A549 (cell line): ENCODE results near the gene RHOBTB1.

Experiments used
- EP300 ChIP-seq, 2 experiments: fragments of >200 bp; sonication (Bioruptor Twin); formaldehyde crosslinking; IDR thresholded peaks; 2 replicates in 1 of 2; 3 replicates in 1 of 2; pipeline ENCODE4 v1.6.1; 2016 to 2017
- TP53 ChIP-seq: fragments of 250-450 bp; sonication (Bioruptor Pico); IDR thresholded peaks from 2 replicates; pipeline ENCODE4 v1.5.0; 2021; ENCODE audit warnings: mild to moderate bottlenecking, moderate library complexity
- TF ChIP-seq, protein P1 (sequence below): fragments of >200 bp; sonication (Bioruptor Twin); formaldehyde crosslinking; IDR thresholded peaks from 3 replicates; pipeline ENCODE4 v1.5.1; 2016

DNA sequence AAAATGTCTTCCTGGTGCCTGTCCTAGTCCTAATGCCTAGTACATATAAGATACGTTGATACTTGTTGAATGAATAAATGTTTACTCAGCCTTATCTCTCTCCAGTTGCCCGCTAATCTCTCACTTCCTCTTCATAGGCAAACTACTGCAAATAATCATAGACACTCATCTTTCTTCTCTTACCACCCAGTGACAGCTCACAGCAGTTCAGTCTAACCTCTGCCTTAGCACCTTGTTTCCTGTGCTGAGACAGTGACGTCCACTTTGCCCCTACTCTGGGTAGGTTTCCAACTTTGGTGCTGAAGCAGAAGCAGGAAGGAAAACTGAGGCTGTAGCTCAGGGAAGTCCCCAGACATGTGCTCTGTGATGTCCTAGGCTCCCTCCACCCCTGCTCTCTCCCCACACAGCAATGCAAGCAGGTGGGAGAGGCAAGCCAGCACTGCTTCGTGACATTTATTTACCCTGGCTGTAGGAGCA, 45.5 kb upstream of the RHOBTB1 start:
- no peak for TF ChIP-seq EP300 (IDR thresholded peaks at IDR 0.05)
- TF ChIP-seq, protein P1, sequence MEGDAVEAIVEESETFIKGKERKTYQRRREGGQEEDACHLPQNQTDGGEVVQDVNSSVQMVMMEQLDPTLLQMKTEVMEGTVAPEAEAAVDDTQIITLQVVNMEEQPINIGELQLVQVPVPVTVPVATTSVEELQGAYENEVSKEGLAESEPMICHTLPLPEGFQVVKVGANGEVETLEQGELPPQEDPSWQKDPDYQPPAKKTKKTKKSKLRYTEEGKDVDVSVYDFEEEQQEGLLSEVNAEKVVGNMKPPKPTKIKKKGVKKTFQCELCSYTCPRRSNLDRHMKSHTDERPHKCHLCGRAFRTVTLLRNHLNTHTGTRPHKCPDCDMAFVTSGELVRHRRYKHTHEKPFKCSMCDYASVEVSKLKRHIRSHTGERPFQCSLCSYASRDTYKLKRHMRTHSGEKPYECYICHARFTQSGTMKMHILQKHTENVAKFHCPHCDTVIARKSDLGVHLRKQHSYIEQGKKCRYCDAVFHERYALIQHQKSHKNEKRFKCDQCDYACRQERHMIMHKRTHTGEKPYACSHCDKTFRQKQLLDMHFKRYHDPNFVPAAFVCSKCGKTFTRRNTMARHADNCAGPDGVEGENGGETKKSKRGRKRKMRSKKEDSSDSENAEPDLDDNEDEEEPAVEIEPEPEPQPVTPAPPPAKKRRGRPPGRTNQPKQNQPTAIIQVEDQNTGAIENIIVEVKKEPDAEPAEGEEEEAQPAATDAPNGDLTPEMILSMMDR, result no peak
- no peak for TF ChIP-seq TP53 (CRISPR knock-in tag)
